ENCODE data around the gene SRD5A1.

Gene SRD5A1

GRCh38 chr5:6632888-6633468 lies at the start of gene SRD5A1, which contains the start of gene NSUN2:
TSS of gene SRD5A1 (plus strand) at chr5:6633440. CDS start at chr5:6633577, 137 bp downstream.
TSS of gene NSUN2 (minus strand) at chr5:6633044. CDS start at chr5:6632979, 65 bp downstream.
- DNase-seq = peak; percentile 84

- no peak for DNase-seq
Measured at GRCh38 chr5:6584101-6584645, 49.1 kb upstream of the SRD5A1 start.

GRCh38 chr5:6584727-6585126 lies 48.5 kb upstream of the SRD5A1 start:
- DNase-seq = no peak

GRCh38 chr5:6585168-6585567 lies 48.1 kb upstream of the SRD5A1 start:
- no peak for DNase-seq

- no peak for DNase-seq
Measured at GRCh38 chr5:6585939-6586646, 47.1 kb upstream of the SRD5A1 start.

GRCh38 chr5:6586647-6587042 lies 46.6 kb upstream of the SRD5A1 start:
- DNase-seq = no peak

GRCh38 chr5:6587171-6587570 lies 46.1 kb upstream of the SRD5A1 start:
- no peak for DNase-seq

GRCh38 chr5:6590581-6590980 lies 42.7 kb upstream of the SRD5A1 start:
- DNase-seq = no peak

- DNase-seq = no peak
Measured at GRCh38 chr5:6591671-6592288, 41.5 kb upstream of the SRD5A1 start.

GRCh38 chr5:6592601-6593000 lies 40.6 kb upstream of the SRD5A1 start:
- no peak for DNase-seq

GRCh38 chr5:6593148-6594016 lies 39.9 kb upstream of the SRD5A1 start:
- DNase-seq = no peak

- DNase-seq = no peak
Measured at GRCh38 chr5:6594066-6594465, 39.2 kb upstream of the SRD5A1 start.

- no peak for DNase-seq
Measured at GRCh38 chr5:6595405-6595804, 37.8 kb upstream of the SRD5A1 start.

GRCh38 chr5:6596388-6596787 lies 36.9 kb upstream of the SRD5A1 start:
- DNase-seq = no peak

- no peak for DNase-seq
Measured at GRCh38 chr5:6597557-6597956, 35.7 kb upstream of the SRD5A1 start.

GRCh38 chr5:6598351-6598900 lies 34.8 kb upstream of the SRD5A1 start:
- no peak for DNase-seq

GRCh38 chr5:6599739-6600138 lies 33.5 kb upstream of the SRD5A1 start:
- DNase-seq = no peak

GRCh38 chr5:6601271-6601670 lies 32.0 kb upstream of the SRD5A1 start:
- no peak for DNase-seq

GRCh38 chr5:6601816-6602215 lies 31.4 kb upstream of the SRD5A1 start:
- DNase-seq = no peak

- no peak for DNase-seq
Measured at GRCh38 chr5:6602441-6602840, 30.8 kb upstream of the SRD5A1 start.

GRCh38 chr5:6603643-6604042 lies 29.6 kb upstream of the SRD5A1 start:
- no peak for DNase-seq

GRCh38 chr5:6604341-6604740 lies 28.9 kb upstream of the SRD5A1 start:
- no peak for DNase-seq

GRCh38 chr5:6604946-6605345 lies 28.3 kb upstream of the SRD5A1 start:
- no peak for DNase-seq
